GM12872 (cell line): ENCODE data around the gene PLCH2.

Source experiments
- CTCF ChIP-seq: IDR thresholded peaks from 3 replicates; pipeline ENCODE4 v1.5.1; 2011; ENCODE audit warnings: low read depth, mild to moderate bottlenecking, low read length, moderate library complexity; ENCODE audit not compliant: insufficient read depth

PLCH2 gene

GRCh38 chr1:2502661-2503553, 26.8 kb downstream of the PLCH2 start:
- TF ChIP-seq CTCF = no peak

GRCh38 chr1:2503554-2504224, 27.6 kb downstream of the PLCH2 start:
- no peak for TF ChIP-seq CTCF

GRCh38 chr1:2504225-2504948, 28.3 kb downstream of the PLCH2 start:
- TF ChIP-seq CTCF = no peak

DNA sequence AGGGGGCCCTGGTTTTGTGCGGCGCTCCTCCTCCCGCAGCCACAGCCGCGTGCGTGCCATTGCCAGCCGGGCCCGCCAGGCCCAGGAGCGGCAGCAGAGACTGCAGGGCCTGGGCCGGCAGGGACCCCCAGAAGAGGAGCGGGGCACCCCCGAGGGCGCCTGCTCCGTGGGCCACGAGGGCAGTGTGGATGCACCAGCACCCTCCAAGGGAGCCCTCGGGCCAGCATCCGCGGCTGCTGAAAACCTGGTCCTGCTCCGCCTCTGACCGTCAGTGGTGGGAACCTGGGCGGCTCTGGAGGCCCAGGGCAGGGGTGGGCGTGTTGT, 28.8 kb downstream of the PLCH2 start:
- TF ChIP-seq CTCF = no peak

DNA sequence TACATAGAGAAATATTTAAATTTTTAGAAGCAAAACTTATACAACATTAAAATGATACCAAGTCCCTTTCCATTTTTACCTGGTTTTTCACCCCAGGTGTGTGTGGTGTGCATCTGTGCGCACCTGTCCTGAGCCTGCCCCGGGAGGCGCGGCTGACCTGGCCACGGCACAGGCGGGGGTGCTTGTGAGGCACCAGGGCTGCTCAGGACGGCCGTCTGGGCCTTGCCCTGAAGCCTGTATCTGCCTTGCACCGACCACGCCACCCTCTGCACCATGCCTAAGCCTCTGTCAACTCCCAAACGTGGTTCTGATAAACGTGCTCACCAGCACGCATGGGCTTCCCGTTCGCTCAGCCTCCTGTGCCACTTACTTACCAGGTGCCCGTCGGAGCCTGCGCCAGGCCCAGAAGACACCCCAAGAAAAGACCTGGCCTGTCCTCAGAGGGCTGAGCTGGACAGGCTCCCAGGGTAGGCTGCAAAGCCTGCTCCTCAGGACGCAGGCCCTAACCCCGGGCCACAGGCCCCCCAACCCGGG, 29.4 kb downstream of the PLCH2 start:
- TF ChIP-seq CTCF = no peak

DNA sequence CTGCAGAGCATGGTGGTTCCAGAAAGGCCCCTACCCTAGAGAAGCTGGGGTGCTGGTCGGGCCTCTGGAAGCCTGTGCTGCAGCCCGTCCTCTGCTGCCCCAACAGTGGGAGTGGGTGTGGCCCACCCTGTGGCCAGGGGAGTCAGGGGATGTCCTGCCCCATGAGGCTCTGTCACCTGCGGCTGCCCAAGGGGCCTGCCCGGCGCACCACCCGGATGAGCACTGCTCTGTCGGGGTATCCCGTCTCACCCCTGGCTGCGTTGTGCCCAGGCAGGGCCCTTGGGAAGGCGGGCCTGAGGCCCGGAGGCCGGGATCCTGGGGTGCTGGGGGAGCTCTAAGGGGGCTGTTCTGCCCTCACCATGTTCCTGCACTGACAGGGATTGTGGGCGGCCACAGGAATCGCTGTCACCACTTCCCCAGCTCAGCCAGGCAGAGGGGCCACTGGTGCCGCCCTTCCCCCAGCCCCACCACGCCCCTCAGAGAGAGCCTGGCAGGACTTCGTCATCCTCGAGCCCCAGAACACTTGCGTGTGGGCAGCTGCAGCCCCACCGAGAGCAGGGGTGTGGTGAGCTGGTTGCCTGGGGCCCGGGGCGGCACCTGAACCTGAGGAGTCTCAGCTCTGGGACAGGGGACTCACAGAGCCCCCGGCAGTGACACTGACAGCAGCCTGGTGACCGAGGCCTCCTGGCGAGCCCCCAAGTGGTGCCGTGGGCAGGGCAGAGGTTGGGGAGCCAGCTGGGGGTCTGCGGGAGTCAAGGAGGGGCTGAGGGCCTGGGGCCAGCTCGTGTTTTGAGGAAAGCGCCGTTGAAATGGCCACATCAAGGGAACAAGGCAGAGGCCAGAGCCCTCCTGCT, 30.1 kb downstream of the PLCH2 start:
- TF ChIP-seq CTCF = no peak
